Measurements from ENCODE around the gene SPAG9.

Gene SPAG9

DNA sequence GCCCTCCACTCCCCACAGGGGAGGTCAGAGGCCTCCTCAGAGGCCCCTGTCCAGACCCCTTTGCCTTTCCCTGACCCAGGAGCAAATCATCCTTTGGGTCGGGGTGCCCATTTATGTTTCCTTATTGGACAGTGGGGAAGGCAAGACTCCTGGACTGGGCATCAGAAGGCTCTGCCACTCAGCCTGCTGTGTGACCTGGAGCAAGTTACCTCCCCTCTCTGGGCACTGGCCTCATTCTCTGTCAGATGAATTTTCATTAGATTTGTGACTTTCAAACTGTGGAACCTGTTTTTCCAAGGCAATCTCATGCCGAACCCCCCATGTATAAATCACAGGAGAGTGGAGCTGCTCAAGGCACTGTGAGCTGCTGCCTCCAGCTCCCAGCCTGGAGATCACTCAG lies 207.5 kb downstream of the SPAG9 start:
- DNase-seq, result no peak
